Adrenal gland (tissue), 5 donors: ENCODE results near the gene STK17B.

Source experiments
- POLR2A ChIP-seq, 2 donors: fragments of 450-650 bp; IDR thresholded peaks; one replicate each; pipeline ENCODE4 v1.6.1; 2017; ENCODE audit warnings: antibody characterized with exemption in 2 of 2, mild to moderate bottlenecking in 2 of 2, moderate library complexity in 1 of 2
- TF ChIP-seq, protein P1 (sequence below), 6 experiments: fragments of 450-650 bp in 4 of 6; fragments of 200-600 bp in 2 of 6; sonication (generic) in 1 of 6; IDR thresholded peaks; 1 replicate in 5 of 6; 2 replicates in 1 of 6; pipeline versions ENCODE4 v1.5.1 to v1.8.0; 2016 to 2021; ENCODE audit warnings: antibody characterized with exemption in 6 of 6, mild to moderate bottlenecking in 2 of 6, moderate library complexity in 1 of 6
- donor health status: DM: no; HTN: no; CAD: no.

DNA sequence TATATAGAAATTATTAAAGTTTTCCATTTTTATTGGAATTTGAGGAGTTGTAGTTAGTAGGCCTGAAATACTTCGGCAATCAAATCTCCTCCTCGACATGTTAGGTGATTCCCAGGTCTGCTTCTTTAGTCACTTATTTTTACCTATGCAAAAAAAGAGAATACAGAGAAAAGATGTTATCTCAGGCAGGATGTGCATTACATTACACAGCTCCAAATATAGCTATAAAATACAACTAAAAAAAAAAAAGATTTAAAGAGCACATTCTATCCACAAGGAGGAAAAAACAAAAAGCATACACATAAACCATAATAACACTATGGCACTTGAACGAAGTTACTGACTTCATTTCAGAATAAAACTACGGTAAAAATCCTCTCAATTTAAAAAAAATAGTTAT is 8.1 kb downstream of the STK17B start:
- TF ChIP-seq, protein P1, sequence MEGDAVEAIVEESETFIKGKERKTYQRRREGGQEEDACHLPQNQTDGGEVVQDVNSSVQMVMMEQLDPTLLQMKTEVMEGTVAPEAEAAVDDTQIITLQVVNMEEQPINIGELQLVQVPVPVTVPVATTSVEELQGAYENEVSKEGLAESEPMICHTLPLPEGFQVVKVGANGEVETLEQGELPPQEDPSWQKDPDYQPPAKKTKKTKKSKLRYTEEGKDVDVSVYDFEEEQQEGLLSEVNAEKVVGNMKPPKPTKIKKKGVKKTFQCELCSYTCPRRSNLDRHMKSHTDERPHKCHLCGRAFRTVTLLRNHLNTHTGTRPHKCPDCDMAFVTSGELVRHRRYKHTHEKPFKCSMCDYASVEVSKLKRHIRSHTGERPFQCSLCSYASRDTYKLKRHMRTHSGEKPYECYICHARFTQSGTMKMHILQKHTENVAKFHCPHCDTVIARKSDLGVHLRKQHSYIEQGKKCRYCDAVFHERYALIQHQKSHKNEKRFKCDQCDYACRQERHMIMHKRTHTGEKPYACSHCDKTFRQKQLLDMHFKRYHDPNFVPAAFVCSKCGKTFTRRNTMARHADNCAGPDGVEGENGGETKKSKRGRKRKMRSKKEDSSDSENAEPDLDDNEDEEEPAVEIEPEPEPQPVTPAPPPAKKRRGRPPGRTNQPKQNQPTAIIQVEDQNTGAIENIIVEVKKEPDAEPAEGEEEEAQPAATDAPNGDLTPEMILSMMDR (IDR thresholded peaks at IDR 0.05): no peak
- TF ChIP-seq POLR2A (IDR thresholded peaks at IDR 0.05): no peak
